Middle frontal gyrus (tissue), 1 donor: ENCODE results near the gene FBXO4.

Experiments used
- DNase-seq: peaks from one replicate; pipeline ENCODE4 v3.0.0-alpha.2; 2015; ENCODE audit warnings: low spot score; ENCODE audit errors: extremely low spot score

Gene FBXO4, protein sequence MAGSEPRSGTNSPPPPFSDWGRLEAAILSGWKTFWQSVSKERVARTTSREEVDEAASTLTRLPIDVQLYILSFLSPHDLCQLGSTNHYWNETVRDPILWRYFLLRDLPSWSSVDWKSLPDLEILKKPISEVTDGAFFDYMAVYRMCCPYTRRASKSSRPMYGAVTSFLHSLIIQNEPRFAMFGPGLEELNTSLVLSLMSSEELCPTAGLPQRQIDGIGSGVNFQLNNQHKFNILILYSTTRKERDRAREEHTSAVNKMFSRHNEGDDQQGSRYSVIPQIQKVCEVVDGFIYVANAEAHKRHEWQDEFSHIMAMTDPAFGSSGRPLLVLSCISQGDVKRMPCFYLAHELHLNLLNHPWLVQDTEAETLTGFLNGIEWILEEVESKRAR

GRCh38 chr5:41924872-41925554, at the start of gene FBXO4:
TSS of gene FBXO4 (plus strand) at chr5:41925281. CDS start at chr5:41925310, 29 bp downstream.
- DNase-seq: peak; percentile 79

- DNase-seq: no peak
Observed at GRCh38 chr5:41876678-41877077, 48.4 kb upstream of the FBXO4 start.

GRCh38 chr5:41877408-41877807, 47.7 kb upstream of the FBXO4 start:
- DNase-seq: no peak

DNA sequence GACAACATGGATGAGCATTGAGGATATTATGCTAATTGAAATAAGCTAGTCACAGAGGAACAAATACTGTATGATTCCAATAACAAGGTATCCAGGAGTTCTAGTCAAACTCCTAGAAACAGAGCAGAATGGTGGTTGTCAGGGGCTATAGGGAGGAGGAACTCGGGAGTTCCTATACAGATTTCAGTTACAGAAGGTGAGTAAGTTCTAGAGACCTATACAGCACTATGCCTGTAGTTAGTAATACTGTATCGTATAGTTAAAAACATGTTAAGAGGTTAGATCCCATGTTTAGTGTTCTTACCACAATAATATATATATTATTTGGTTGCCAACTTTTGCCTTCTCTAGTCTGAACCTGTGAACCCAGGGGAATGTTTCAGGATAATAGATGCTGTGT, 46.9 kb upstream of the FBXO4 start:
- no peak for DNase-seq

DNA sequence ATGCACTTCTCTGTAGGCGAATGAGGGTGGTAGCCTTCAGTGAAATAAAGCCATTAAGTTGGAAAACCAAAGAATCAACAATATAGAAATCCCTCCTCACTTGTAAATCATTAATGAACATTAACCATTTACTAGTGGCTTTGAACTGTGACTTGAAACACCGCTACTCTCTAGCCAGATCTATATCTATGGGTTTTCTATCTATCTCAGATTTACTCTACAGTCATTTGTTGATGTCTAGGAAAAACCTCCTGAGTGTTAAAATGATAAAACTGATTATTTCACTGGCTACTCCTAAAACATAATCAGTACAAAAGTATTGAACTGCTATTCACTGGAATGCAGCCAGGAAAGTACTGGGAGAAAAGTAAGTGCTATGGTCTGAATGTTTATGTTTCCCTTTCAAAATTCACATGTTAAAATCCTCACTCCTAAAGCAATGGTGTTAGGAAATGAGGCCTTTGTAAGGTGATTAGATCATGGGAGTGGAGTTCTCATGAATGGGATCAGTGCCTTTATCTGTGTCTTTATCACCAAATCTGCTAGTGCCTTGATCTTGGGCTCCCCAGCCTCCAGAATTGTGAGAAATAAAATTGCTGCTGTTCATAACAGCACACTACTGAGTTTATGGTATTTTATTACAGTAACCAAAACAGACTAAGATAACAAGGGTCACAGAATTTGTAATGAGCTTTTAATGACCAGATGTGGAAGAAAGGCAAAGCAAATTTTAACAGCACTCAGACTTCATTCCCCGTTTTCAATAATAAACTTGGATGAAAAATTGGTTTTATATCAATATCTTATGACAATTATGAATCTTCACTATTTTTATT, 46.2 kb upstream of the FBXO4 start:
- DNase-seq: no peak

GRCh38 chr5:41882765-41883164, 42.3 kb upstream of the FBXO4 start:
- DNase-seq: no peak

DNA sequence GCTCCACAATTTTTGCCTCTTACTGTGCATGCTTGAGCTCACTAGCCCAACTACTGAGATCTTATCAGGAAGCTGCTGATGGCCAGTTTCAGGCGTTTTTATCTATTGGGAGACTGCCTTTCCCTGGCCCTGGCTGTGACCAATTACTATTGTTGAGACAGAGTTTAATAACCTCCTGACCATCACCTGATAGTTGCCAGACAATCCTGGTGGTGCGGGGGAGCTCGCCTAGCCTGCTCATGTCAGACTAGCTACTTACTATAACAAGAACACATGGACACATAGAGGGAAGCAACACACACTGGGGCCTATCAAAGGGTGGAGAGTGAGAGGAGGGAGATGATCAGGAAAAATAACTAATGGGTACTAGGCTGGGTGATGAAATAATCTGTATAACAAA, 41.8 kb upstream of the FBXO4 start:
- no peak for DNase-seq

DNA sequence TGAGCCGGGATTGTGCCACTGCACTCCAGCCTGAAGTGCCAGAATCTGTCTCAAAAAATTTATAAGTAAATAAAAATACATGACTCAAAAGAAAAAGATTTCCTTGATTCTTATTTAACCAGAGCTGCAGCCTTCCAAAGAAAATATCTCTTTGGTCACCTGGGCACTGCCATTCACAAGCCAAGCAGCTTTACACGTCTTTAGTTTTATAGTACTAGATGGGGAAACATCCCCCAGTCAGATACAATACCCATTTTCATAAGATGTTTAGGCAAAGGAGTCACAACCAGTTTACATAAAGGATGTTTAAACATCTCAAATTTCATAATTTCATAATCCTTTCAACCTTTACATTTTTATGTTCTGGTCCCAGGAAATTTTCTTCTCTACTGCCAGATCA, 41.1 kb upstream of the FBXO4 start:
- no peak for DNase-seq

- DNase-seq: no peak
Observed at GRCh38 chr5:41885286-41885685, 39.8 kb upstream of the FBXO4 start.

DNA sequence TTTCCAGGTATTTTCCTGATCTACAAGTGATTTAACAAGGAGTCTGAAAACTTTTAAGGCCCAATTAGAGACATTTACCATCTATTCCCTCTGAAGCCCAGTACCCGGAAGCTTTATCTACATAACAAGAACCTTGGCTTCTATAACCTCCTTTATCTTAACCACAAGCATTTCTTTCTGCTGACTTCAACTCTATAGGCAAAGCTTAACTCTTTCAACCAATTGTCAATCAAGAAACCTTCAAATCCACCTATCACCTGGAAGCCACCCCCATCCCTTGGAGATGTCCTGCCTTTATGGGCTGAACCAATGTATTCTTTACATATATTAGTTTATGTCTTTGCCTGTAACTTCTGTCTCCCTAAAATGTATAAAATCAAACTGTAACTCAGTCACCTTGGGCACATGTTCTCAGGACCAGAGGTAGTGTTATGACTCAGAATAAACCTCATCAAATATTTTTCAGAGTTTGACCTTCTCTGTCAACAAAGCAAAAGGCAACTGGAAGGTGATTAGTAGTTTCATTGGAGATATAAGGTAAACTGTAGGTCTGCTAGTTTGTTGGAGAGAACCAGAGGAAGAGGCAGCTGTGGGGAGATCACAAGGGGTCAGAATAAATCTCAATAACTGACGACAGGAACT, 33.9 kb upstream of the FBXO4 start:
- DNase-seq: no peak

GRCh38 chr5:41892031-41892430, 33.0 kb upstream of the FBXO4 start:
- no peak for DNase-seq

GRCh38 chr5:41893074-41893851, 31.8 kb upstream of the FBXO4 start:
- DNase-seq: no peak

DNA sequence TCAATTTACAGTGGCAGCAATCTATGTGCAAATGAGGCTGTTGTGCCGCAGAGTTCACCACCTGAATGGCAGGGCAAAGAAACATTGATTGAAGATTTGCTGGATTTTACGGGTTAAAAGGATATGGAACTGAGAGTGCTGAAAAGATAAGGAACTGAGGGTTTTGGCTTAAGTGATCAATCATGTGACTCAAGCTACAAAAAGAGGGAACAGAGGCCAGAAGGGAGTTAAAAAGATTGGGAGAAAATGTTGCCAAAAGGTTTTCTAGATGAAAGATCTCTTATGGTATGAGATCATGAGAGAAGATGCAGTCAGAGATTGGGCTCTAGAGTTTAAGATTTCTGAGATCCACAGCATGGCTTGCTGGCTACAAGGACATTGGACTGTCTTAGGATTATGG, 28.9 kb upstream of the FBXO4 start:
- DNase-seq: no peak

DNA sequence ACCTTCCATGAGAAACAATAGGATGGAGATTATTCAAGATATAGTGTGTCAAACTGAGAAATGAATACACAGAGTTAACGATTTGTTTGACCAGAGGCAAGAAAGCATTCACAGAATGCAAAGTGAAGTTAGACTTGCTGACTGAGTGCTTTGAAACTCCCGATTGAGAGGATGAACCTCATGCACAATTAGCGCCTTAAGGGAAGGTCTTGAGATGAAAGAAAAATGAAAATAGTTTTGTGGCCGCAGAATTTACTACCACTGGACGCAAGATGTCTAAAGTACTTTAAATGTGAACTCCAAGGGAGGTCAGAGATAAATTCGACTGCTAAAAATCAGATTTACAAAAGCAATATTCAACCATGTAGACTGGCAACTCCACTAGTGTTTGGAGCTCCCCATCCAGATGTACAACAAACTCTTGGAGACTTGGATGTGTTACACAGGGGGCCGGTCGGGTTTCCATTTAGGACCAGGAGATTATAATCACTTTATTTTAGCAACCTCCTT, 21.6 kb upstream of the FBXO4 start:
- no peak for DNase-seq

DNA sequence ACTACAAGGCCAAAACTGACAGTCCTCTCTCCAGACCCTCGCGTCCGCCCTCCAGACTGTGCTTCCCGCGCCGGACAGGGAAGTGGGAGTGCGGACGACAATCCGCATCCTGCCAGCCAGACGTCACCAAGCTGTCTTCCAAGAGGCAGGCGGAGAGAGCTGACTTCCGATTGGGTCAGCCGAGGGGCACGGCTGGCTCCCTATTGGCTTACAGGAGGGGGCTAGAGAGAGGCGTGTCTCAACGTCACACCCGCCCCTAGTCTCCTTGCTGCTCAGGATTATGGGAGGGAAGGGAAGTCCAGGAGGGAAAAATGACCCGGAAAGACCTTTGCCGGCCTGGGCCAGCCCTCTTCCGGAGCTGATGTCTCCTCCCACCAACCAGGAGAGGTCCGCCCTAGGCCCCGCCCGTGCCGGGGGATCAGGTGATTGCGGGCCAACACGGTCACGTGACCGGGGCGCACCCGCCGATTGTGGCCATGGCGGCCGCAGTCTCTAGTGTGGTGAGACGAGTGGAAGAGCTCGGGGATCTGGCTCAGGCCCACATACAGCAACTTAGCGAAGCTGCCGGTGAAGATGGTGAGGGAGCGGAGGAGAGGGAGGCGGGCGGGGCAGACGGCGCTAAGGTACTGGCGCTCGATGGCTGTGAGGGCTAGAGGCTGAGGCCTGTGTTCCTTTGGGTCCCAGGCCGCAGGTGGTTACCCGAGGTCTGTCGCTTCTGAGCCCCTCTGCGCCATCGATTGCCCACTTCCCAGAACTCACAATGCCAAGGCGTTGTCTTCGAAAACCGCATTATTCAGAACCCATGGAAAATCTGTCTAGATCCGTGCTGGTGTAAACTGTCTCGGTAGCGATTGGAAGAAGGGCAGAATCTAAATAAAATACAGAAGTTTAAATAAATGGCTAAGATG, 20.9 kb upstream of the FBXO4 start, which contains the start of gene RIMOC1:
Gene RIMOC1, plus strand, starts transcription at position 453 of the 908 bp plus-strand sequence. Its CDS starts 24 bp downstream, at position 477.
- DNase-seq: peak; percentile 97

- DNase-seq: no peak
Observed at GRCh38 chr5:41906151-41906550, 18.9 kb upstream of the FBXO4 start.

DNA sequence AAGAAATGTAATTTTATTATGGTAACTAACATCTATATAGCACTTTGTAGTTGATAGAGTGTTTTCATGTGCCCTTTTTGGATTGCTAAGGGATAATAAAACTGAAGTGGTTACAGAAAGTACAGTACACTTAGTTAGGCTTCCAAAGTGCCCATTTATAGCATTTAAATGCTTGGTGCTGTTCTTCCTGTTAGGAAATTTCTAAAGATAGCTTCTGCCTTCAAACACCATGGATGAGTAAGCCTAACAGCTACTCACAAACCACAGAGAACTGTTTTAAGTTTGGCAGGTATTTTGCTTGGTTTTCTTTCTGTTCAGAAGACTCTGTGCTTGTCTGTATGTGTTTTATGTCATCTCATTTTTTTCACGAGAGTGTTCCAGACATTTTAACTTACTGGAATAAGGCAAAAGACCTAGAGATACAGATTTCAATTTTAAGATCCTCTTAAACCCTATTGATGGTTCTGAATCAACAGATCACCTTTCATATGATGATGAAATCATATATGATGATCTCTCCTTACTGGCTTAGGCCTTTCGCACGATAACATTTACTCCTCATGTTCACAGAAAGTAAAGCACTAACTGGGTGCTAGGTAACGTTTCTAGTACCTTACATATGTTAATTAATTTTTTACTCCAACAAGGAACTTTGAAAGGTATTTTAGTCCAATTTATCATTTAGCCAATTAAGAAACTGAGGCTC, 16.6 kb upstream of the FBXO4 start:
- DNase-seq: no peak

DNA sequence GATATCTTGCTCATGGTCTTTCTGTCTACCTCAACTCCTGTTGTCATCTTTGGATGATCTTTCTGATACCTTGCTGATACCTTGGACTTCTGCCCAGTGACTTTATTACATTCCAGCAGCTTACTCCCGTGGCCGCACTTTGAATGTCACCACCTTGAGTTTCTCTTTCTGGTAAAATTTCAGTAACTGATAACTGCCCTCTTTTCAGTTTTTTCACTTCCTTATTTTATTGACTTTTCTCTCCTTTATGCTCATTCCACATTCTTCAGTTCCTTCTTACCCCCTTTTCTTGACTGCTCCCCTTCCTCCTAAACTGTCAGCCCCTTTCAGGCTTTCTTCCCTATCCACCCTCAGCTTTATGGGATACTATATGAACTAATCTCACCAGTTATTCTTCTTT, 7.0 kb upstream of the FBXO4 start:
- no peak for DNase-seq

- no peak for DNase-seq
Observed at GRCh38 chr5:41921166-41921565, 3.9 kb upstream of the FBXO4 start.
